ENCODE data around the gene TMEM30B.

- TF ChIP-seq CTCF (tag by site-specific recombination; IDR thresholded peaks at IDR 0.05) (no peak), ZBTB6 (tag by site-specific recombination; IDR thresholded peaks at IDR 0.05) (no peak), SP3 (tag by site-specific recombination; IDR thresholded peaks at IDR 0.05) (no peak), ZNF311 (tag by site-specific recombination; IDR thresholded peaks at IDR 0.05; ENCODE audit: borderline replicate concordance) (no peak), REST (tag by site-specific recombination; IDR thresholded peaks at IDR 0.05) (no peak), SCRT1 (tag by site-specific recombination; IDR thresholded peaks at IDR 0.05; ENCODE audit: borderline replicate concordance) (no peak), ZSCAN16 (tag by site-specific recombination; IDR thresholded peaks at IDR 0.05) (no peak), ZSCAN18 (tag by site-specific recombination; IDR thresholded peaks at IDR 0.05) (no peak), ZNF837 (tag by site-specific recombination; IDR thresholded peaks at IDR 0.05) (no peak), PATZ1 (tag by site-specific recombination; IDR thresholded peaks at IDR 0.05) (no peak), ZNF292 (tag by site-specific recombination; IDR thresholded peaks at IDR 0.05; ENCODE audit: borderline replicate concordance, low read depth) (no peak), ZNF530 (tag by site-specific recombination; IDR thresholded peaks at IDR 0.05; ENCODE audit: low read depth) (no peak)
Measured at GRCh38 chr14:61284001-61284400, 2.9 kb upstream of the TMEM30B start.
